OCI-LY7 (cell line): ENCODE results near the gene VIT.

Source experiments
- EZH2phosphoT487 ChIP-seq: fragments of 200-600 bp; sonication (generic); IDR thresholded peaks from 2 replicates; pipeline ENCODE4 v1.6.1; 2018; ENCODE audit warnings: low read depth, borderline replicate concordance, mild to moderate bottlenecking, mixed run types, antibody characterized with exemption, low read length, moderate library complexity, mixed read lengths
- TF ChIP-seq, protein P1 (sequence below): fragments of 200-600 bp; sonication (generic); conservative IDR thresholded peaks from 2 replicates; pipeline ENCODE4 v1.5.1; 2014; ENCODE audit warnings: mild to moderate bottlenecking, antibody characterized with exemption, low read length, moderate library complexity, mixed read lengths

- TF ChIP-seq, protein P1, sequence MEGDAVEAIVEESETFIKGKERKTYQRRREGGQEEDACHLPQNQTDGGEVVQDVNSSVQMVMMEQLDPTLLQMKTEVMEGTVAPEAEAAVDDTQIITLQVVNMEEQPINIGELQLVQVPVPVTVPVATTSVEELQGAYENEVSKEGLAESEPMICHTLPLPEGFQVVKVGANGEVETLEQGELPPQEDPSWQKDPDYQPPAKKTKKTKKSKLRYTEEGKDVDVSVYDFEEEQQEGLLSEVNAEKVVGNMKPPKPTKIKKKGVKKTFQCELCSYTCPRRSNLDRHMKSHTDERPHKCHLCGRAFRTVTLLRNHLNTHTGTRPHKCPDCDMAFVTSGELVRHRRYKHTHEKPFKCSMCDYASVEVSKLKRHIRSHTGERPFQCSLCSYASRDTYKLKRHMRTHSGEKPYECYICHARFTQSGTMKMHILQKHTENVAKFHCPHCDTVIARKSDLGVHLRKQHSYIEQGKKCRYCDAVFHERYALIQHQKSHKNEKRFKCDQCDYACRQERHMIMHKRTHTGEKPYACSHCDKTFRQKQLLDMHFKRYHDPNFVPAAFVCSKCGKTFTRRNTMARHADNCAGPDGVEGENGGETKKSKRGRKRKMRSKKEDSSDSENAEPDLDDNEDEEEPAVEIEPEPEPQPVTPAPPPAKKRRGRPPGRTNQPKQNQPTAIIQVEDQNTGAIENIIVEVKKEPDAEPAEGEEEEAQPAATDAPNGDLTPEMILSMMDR = no peak
- TF ChIP-seq EZH2phosphoT487 = no peak
Measured at GRCh38 chr2:36659218-36659617, 37.3 kb upstream of the VIT start.
